Left renal pelvis (tissue), 4 donors: ENCODE data around the gene ETHE1. TPM values are rescaled to one million over a fixed set of nuclear protein-coding genes. Genes with fewer than 3 reads are reported as not detected.
A peak's percentile ranks its signal among the peaks of the same experiment; 100 is the strongest.

Experiments
- DNase-seq, 4 donors: peaks; one replicate each; pipeline ENCODE4 v3.0.0-alpha.2; 2013; ENCODE audit warnings: low read depth in 4 of 4, low spot score in 3 of 4
- polyA plus RNA-seq, 4 donors: library from polyadenylated mRNA; unstranded; fragments of 120-200 nt; gene quantifications; one replicate each; pipeline ENCODE4 v1.2.1, GENCODE V29; 2013; ENCODE audit not compliant: insufficient read length in 4 of 4

The ETHE1 gene, protein sequence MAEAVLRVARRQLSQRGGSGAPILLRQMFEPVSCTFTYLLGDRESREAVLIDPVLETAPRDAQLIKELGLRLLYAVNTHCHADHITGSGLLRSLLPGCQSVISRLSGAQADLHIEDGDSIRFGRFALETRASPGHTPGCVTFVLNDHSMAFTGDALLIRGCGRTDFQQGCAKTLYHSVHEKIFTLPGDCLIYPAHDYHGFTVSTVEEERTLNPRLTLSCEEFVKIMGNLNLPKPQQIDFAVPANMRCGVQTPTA
- polyA plus RNA-seq = 10 to 100 TPM; 22.2 to 30.4 (median 25.6) TPM

DNA sequence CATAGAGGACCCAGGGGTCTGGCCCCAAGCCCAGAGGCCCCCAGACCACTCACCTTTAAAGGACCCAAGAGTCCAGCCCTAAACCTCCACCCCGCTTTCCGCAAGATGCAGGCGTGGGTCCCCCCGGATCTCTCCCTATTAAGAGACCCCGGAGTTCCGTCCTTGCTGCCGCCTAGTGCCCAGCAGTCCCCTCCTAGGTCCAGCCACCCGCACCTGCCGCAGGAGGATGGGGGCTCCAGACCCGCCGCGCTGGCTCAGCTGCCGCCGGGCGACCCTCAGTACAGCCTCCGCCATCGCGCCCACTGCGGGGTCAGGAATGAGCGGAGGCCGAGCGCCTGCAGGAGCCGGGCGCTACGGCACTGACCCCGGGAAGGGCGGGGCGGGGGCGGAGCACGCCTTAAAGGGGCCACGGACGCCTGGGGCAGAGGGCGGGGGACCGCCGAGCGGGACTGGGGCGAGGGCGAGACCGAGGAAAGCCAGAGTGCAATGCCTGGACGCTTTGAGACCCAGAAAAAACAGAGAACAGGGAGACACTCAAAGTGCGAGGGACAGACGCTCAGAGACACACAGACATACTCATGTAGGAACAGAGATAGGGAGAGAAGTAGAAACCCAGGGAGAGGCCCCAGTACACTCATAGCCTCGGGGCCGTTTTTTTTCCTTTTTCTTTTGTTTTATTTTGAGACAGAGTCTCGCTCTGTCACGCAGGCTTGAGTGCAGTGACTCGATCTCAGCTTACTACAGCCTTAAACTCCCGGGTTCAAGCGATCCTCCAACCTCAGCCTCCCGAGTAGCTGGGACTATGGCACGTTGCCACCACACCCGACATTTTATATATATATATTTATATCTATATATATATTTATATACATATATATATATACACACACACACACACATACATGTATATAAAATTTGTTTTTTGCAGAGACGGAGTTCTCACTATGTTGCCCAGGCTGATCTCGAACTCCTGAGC lies at the start of gene ETHE1:
Gene ETHE1 (minus strand): TSS at position 318 of the 976 bp plus-strand sequence. CDS start 24 bp downstream, at position 294.
- DNase-seq = no peak

DNA sequence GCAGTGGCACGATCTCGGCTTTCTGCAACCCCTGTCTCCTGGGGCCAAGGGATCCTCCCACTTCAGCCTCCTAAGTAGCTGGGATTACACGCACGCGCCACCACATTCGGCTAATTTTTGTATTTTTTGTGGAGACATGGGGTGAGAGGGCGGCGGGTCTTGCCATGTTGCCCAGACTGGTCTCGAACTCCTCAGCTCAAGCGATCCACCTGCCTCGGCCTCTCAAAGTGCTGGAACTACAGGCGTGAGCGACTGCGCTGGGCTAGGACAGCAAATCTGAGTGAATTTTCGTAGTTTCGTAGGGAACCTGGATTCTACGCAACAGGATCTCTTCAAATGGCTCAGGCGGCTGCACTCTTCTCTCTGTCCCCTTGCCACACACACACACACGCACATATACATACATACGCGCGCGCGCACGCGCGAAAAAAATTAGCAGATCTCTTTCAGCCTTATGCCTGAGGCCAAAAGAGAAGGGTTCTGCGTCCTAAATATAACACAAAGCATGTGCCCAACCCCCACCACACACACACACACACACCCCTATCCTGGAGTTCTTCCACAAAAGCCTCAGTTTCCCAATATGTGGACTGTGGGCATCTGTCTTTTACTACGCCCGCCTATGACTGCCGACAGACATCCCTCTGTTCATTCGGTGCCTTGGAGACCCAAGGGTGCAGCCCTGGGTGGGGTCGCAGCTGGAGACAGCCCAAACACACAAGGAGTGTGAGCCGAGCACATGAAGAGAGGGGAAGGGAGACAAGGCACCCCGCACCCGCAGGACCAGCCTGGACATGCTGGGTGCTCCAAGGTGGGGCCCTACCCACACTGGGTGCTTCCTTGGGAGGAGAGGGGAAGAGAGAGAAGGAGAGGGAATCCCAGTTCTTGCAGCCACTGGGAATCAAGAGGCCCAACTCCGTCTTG lies 49.2 kb upstream of the ETHE1 start:
- no peak for DNase-seq

DNA sequence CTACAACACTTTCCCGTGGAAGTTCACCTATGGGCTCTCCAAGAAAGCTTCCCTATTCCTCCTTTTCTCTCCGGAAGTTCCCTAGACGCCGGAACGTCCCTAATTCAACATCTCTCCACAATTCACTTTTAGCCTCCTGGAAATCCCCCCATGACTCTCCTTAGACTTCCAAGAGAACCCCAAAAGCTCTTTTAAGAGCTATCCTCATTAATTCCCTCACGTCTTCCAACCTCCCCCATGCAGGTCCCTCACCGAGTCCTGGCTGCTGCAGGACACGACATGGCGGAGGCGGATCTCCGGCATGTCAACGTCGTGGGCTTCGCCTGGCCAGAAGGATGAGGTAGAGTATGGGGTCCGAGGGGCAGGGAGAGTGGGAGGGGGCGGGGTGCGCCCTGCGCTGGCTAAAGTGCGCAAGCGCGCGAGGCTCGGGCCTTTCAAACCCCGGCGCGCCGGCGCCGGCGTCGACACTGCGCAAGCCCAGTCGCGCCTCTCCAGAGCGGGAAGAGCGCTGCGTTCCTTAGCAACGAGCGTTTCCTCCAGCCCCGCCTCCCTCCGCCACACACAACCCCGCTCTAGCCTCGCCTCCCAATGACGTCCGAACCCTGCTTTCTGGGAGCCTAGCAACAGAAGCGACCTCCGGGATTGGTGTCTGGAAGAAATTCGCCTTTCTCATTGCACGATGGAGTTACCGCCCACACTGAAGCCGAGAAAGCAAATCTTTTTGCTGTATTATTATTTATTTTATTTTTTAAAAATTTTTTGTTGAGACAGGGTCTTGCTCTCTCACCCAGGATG lies 48.4 kb upstream of the ETHE1 start, which contains the start of the genes PINLYP and XRCC1:
Gene PINLYP (plus strand): TSS at position 646 of the 795 bp plus-strand sequence. CDS start 1,391 bp downstream, outside the sequence.
Gene XRCC1 (minus strand): TSS at position 372 of the 795 bp plus-strand sequence. CDS start 69 bp downstream, at position 303.
- DNase-seq = peak; percentile 97 to 98 (median 98)

DNA sequence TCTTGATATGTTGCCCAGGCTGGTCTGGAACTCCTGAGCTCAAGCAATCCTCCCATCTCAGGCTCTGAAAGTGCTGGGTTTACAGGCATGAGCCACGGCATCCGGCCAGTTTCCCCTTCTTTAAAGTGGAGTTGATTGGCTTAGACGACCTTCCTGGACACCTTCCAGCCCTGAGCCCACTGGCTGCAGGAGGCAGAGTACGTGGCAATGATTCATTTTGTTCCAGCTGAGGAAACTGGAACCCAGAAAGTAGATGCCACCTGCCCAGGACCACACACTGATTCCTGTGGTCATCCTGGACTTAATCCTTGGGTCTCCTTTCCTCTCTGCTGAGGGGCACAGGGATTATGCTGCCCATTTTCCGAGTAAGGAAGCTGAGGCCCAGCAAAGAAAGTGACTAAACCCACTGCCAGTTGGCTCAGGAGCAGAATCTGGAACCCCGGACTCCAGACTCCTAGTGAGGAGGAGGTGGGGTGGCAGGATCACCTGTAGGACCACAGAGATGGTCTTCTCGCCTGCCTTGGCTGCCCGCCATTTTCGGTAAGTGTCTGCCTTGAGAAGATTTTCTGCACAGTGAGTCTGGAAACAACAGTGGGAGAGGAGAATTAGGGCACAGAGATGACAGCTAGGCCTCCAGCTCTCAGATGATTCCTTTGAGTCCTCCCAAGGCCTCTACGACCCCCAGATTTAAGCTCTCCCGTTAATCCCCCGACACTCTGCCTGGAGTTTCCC lies 47.6 kb upstream of the ETHE1 start:
- DNase-seq = no peak

DNA sequence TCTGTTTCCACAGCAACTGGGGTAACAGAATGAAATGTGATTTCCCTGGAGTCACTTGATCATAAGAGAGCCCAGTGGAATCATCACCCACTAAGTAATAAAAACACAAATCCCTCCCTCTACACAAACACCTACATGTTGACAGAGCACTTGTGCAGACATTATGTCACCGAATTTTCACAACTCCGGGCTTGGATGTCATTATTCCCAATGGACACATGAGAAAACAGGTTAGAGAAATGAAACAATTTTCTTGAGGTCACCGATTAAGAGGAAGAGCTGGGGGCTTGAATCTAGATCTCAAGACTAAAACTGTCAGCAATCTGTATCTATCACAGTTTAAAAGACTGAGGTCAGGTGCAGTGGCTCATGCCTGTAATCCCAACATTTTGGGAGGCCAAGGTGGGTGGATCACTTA lies 45.2 kb upstream of the ETHE1 start:
- no peak for DNase-seq

DNA sequence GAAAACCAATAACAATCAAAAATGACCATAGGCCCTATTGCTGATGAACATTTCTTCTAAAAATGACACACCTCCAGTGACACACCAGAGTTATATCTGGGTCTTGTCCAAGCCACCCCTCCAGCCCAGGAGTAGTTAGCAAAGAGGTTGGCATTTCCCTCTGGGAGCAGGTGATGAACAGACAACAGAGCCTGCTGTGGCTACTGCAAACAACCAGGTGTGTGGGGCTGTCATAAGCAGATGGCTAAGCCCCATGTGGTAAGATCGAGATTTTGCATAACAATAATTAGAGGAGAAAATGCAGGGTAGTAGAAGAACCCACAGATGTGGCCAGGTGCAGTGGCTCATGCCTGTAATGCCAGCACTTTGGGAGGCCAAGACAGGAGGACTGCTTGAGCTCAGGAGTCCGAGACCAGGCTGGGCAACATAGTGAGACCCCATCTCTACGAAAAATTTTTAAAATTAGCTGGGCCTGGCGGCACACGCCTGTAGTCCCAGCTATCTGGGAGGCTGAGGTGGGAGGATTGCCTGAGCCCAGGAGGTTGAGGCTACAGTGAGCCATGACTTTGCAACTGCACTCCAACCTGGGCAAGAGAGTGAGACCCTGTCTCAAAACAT lies 43.3 kb upstream of the ETHE1 start:
- DNase-seq = no peak

DNA sequence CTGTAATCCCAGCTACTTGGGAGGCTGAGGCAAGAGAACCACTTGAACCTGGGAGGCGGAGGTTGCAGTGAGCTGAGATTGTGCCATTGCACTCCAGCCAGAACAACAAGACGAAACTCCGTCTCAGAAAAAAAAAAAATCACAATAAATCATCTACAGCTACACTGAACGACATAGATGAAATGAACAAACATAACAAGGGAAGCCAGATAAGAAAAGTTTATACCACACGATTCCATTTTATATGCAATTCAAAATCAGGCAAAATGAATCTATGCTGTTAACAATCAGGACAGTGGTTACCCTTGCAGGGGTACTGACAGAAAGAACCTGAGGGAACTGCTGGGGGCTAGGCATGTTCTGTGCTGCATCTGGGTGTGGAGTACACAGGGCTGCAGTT lies 42.7 kb upstream of the ETHE1 start:
- no peak for DNase-seq

DNA sequence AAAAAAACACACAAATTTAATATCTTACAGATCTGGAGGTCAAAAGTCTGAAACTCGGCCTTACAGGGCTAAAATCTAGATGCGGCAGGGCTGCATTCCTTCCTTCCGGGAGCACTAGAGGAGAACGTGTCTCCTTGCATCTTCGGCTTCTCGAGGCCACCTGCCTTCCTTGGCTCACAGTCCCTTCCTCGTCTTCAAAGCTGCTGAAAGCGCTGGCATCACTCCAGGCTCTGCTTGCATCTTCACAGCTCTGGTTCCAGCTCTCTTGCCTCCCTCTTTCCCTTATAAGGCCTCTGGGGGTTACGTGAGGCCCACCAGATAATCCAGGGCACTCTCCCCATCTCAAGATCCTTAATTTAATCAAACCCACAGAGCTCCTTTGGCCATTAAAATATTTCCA lies 37.8 kb upstream of the ETHE1 start:
- no peak for DNase-seq

DNA sequence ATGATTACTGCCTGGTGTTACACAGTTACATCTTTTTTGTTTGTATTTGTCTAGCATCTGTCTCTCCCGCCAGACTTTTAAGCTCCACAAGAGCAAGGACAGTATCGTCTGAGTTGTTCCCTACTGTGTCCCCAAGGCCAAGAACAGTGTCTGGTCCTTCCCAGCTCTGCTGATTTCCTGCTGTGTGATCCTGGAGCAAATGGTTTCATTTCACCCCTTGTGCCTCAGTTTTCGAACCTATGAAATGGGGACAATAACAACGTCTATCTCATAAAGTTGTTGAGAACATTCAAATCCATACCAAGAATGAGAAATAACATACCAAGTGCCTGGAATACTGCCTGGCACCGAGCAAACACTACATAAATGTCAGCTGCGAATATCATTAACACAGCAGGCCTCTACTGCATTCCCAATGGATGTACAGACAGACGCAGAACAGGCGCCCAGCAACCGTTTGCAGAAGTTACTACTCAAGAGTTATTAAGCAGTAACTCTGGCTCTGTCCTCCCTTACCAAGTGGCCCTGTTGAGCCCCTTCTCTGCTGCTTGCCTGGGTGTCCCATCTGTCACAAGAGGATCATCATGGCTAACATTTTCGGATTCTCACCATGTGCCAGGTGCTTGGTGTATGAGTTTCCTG lies 36.9 kb upstream of the ETHE1 start:
- DNase-seq = no peak

DNA sequence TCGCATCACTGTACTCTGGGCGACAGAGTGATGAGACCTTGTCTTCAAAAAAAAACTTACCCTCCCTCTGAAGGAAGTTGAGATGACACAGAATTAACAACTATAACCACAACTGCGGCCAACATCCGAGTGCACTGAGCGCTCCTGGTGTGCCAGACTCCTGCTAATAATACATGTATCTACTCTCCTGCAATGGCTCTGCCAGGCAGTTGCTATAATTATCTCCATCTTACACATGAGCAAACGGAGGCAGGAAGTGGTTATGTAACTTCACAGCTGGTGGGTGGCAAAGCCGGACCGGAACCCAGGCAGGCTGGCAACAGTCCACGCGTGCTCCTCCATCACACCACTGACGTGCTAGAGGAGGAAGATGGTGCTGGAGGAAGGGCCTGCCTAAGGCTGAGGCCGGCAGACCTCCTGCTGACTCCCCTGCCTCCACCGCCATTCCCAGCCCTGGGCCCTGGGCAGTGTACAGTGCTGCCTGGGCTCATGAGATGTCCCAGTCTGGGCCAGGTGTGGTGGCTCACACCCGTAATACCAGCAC lies 35.8 kb upstream of the ETHE1 start:
- DNase-seq = no peak

DNA sequence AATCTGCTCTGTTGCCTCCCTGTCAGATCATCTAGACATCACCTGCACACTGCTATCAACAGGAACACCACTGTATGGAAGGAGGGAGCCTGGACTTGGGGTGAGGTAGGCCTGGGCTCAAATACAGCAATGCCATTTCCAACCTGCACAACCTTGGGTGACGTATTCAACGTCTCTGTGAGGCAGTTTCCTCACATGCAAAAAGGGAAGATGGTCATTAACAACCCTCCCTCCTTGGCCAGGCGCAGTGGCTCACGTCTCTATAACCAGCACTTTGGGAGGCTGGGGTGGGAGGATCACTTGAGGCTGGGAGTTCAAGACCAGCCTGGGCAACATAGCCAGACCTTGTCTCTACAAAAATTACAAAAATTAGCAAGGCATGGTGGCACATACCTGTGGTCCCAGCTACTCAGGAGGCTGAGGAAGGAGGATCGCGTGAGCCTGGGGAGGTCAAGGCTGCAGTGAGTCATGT lies 35.3 kb upstream of the ETHE1 start:
- DNase-seq = no peak

DNA sequence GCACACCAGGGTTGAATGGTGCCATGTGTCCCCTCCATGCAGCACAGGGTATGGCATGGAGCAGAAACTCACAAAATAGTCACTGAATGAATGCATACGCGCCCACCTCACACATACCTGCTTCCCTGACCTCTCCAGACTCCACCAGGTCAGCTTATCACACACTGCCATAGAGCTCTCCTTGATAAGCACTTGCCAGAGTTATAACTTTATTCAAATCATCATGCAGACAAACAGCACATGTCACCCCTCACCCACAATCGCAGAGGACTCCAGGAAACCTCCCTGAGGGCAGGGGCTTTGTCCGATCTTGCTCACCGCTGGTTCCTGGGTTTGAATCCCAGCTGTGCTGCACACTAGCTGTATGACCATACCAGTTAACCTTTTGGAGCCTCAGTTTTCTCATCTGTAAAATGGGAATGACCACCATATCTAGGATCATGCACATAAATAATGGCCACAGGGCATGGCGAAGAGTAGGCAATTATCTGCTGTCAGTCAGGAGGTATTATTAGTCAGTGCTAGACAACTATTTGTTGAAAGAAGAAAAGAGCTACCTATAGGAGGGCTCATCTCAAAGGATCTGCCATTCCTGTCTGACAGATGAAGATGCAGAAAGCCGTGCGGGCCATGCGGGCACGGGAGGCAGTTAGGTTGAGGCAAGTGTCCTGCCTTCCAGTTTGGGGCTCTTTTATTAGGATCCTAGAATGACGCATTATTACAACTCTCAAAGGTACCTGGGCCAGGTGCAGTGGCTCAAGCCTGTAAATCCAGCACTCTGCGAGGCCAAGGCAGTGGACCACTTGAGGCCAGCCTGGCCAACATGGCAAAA lies 34.4 kb upstream of the ETHE1 start:
- DNase-seq = no peak

DNA sequence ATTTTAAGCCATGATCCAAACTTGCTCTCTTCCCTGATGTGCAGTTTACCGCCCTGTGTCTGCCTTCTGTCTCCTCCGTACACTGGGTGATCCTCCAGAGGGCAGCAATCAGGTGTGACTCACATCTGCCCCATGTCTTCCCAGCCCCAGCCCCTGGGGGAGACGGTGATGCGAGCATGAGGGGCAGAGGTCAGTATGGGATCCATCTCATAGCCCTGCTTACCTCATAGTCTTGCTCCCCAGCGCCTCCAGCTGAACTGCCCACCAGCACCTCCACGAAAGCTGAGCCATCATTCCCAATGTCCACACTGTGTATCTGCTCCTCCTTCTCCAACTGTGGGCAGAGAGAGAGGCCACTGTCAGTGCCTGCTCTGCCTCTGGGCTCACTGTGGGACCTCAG lies 33.7 kb upstream of the ETHE1 start:
- DNase-seq = no peak

DNA sequence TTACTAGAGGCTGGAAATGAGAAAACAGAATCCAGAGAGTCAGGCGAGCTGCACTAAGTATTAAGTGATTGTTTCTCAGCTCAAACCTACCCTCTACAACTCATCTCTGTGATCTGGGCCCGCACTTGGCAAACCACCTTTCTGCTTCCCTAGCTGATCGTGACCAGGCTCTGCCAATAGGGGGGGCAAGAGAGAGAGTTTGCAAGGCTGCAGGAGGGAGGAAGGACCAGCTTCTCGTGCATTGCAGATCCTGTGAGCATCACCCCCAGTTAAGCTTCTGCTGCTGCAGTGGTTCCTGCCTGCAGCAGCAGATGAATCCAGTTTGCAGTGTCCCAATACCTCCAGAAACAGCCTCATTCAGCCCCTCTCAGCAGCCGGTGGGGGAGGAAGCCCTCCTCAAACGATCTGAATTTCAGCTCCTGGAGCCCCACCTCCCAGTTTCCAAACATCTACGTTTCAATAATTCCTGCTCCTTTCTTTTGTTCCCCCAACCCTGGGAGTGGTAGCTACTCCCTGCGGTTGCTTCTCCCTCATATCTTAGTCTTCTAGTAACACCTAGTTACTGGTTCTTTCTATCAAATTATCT lies 28.3 kb upstream of the ETHE1 start:
- peak in 1 of 4 donors; percentile 48 for DNase-seq

DNA sequence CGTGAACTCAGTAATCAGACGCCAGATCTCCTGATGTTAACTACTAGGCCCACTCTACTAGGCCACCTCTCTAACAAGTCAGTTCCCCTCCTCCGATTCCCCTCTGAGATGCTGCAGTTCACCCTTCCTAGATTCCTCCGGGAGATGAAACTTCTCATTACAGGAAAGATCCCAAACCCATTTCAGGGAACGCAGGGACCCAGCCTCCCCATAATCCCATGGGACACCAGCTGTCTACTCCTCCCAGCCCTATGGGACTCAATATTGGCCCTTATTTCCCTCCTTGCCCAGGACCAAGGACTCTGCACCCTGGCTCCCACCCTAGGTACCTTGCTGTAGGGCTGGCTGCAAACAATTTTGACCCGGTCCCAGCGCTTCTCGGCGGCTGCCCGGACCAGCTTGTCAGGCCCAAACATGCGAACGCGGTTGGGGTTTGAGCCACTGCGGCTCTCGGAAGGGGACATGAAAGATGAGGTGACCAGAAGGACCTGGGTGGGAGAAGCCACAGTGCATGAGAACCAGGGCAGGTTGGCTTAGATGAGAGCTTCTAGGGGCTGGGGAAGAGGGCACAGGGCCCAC lies 27.4 kb upstream of the ETHE1 start:
- no peak for DNase-seq

DNA sequence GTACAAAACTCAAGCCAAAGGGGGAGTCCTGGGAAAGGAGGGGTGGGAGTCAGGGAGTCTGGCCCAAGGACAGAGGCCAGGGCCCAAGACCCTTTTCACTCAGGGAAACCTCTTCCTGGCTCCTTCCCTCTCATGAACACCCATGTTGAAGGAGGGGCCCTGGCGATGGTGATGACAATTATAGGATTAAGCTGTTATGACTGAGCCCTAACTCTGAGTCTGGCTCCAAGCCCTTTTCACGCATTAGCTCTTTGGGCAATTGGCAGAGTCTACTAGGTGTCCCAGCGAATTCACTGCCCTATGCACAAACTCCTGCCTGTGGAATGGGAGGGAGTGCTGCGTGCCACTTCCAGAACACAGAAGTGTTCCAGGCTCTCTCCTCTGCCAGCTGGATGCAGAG lies 26.7 kb upstream of the ETHE1 start:
- no peak for DNase-seq
